Left cardiac atrium (tissue), 4 donors: ENCODE data around the gene LARP1B. TPM values are rescaled to one million over a fixed set of nuclear protein-coding genes. Genes with fewer than 3 reads are reported as not detected.
"Not testable (repeated sequence)": the region's sequence is repeated elsewhere in the genome, so short reads cannot be mapped to it uniquely, and the experiment has no call there.

Source experiments
- ATAC-seq, 2 donors: fragments of 200-7000 bp; cut with Tn5 transposase; one replicate each; pipeline ENCODE4 v1.9.1; 2020; ENCODE audit warnings: mild to moderate bottlenecking in 2 of 2, moderate library complexity in 2 of 2
- DNase-seq: peaks from one replicate; pipeline ENCODE4 v3.0.0-alpha.2; 2020
- intact Hi-C, 2 donors: fragments of 100-400 bp; cut with DNase I; formaldehyde crosslinking; loops; one replicate each; pipeline versions ENCODE4 v1.14.1 to v1.15.1; 2022 to 2023
- total RNA-seq, 2 donors: library from RNA; stranded (reverse); fragmentation: NEBNext Ultra II Directional; extraction: Animal tissue kit (Norgen Biotek cat#: 25700); gene quantifications; one replicate each; pipeline ENCODE4 v1.2.1, GENCODE V29; 2021
- donor health status: DM: no; HTN: yes; CAD: no.
- donor health status: DM: no; HTN: yes; CAD: no; lungs with severe emphysema.
- donor health status: DM: yes; HTN: yes; CAD: no.
- donor health status: Dilated cardiomyopathy.

The LARP1B gene
- total RNA-seq, 2 donors from 2014 or later, result 9.7 to 15.7 TPM

- intact Hi-C loops, result no loop called here
Observed at GRCh38 chr4:128107766-128108165, 46.7 kb downstream of the LARP1B start.

DNA sequence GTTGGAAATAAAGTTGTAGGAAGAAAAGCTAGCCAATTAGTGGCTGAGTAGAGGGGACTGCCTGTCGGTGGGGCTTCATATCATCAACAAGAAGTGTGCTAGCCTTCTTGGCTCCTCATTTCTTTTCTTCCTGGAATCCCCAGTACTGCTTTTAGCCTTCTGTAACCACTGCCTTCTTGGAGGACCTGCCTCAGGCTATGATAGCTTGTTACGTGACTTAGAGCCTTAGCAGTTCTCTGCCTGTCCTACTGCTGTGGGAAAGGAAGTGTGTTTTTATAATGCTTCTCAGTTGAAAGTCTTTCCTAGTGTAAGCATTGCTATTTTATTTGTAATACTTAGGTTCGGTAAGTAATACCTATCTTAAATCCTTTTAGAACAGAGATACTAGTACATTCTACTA, 61.9 kb downstream of the LARP1B start:
- ATAC-seq (no peak), DNase-seq (no peak)
- intact Hi-C loops, result no loop called here

More at GRCh38 chr4:128107766-128108165, 46.7 kb downstream of the LARP1B start:
- no peak for DNase-seq
- no peak for ATAC-seq

DNA sequence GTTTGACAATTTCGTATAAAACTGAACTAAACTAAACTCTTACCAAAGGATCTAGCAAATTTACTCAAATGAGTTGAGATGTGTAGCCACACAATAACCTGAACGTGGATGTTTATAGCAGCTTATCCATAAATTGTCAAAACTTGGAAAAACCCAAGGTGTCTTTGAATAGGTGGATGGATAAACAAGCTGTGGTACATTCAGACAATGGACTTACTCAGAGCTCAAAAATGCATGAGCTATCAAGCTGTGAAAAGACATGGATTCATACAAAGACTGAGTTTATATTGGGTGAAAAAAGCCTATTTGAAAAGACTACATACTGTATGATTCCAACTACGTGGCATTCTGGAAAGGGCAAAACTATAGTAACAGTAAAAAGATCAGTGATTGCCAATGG, 69.5 kb downstream of the LARP1B start:
- ATAC-seq (no peak), DNase-seq (no peak)
- intact Hi-C loops, result no loop called here

GRCh38 chr4:128134925-128135324, 73.8 kb downstream of the LARP1B start:
- intact Hi-C loops, result no loop called here
- no peak for DNase-seq
- ATAC-seq, result no peak

- ATAC-seq, result no peak
- no peak for DNase-seq
- intact Hi-C loops, result no loop called here
Observed at GRCh38 chr4:128135391-128135790, 74.3 kb downstream of the LARP1B start.

GRCh38 chr4:128141866-128142265, 80.8 kb downstream of the LARP1B start:
- intact Hi-C loops, result no loop called here
- no peak for ATAC-seq
- DNase-seq, result no peak

- DNase-seq, result no peak
- no peak for ATAC-seq
- intact Hi-C loops, result no loop called here
Observed at GRCh38 chr4:128145727-128146126, 84.6 kb downstream of the LARP1B start.

DNA sequence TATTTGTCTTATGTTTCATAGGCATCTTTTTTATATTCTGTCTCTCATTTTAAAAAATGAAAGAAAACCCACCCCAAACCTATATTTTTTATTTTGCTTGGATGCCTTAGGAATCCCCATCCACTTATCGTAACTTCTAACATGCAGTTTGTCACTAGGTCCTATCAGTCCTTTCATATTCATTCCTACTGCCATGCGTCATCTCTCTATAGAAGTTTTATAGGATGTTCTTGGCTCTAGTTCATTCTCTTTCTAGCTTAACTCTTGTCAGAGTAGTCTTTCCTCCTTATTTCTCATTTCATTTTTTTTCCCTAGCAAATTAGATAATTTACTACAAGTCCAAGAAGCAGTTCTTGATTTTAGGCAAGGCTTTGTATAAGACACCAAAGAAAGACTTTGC, 92.7 kb downstream of the LARP1B start:
- intact Hi-C loops, result no loop called here
- DNase-seq (no peak), ATAC-seq (no peak)

GRCh38 chr4:128155231-128155855, 94.2 kb downstream of the LARP1B start:
- peak; percentile 77 for DNase-seq
- intact Hi-C loops, result no loop called here
- ATAC-seq, result peak in 1 of 2 donors; percentile 81

DNA sequence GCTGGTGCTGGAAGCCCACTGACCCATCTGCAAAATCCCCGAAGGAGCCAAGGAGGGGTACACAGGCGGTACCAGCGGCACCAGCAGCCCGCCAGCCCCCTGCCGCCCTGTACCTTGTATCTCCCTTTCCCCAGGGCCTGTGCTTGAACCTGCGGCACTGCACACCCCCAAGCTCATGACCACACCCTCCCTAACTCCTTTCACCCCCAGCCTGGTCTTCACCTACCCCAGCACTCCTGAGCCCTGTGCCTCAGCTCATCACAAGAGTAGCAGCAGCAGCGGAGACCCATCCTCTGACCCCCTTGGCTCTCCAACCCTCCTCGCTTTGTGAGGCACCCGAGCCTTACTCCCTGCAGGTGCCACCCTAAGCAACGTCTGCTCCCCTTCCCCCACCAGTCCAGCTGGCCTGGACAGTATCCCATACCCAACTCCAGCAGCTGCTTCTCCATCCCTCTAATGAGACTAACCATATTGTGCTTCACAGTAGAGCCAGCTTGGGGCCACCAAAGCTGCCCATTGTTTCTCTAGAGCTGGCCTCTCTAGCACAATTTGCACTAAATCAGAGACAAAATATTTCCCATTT, 94.9 kb downstream of the LARP1B start:
- peak; percentile 15 to 27 for ATAC-seq
- DNase-seq, result no peak
- intact Hi-C loops, result no loop called here

- DNase-seq, intact Hi-C loops, ATAC-seq: not testable (repeated sequence)
Observed at GRCh38 chr4:128156472-128156871, 95.4 kb downstream of the LARP1B start.

DNA sequence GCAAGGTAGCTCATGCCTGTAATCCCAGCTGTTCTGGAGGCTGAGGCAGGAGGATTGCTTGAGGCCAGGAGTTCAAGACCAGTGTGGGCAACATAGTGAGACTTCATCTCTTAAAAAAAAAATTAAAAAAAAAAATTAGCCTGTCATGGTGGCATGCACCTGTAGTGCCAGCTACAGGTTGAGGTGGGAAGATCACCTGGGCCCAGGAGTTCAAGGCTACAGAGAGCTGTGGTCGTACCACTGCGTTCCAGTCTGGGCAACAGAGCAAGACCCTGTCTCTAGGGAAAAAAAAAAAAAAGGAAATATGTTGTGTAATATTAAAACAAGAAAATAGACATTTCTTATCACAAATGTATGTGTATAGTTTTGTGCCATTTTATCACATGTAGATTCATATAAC, 97.8 kb downstream of the LARP1B start:
- intact Hi-C loops, result no loop called here
- DNase-seq, result no peak

GRCh38 chr4:128159967-128160366, 98.9 kb downstream of the LARP1B start:
- ATAC-seq (no peak), DNase-seq (no peak)
- intact Hi-C loops, result no loop called here

More for the DNA sequence above, 97.8 kb downstream of the LARP1B start:
- ATAC-seq, result no peak

DNA sequence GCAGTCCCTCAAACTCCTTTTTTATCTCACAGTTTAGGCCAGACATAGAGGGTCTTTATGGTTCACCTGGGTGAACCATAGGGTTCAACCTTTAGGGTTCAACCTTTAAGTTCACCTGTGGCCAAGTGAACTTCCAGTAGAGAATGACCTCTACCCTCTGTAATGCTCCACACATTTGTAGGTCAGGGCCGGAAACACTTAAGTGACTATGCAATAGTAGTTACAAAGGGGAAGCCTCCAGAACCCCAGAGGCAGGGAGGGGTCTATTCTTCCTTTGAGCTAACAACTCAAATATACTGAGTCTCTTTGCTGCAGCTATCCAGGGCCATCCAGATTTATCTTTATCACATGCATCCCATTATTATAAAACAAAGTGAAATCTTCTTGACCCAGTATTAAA, 100.0 kb downstream of the LARP1B start:
- ATAC-seq, result no peak
- intact Hi-C loops, result no loop called here

DNA sequence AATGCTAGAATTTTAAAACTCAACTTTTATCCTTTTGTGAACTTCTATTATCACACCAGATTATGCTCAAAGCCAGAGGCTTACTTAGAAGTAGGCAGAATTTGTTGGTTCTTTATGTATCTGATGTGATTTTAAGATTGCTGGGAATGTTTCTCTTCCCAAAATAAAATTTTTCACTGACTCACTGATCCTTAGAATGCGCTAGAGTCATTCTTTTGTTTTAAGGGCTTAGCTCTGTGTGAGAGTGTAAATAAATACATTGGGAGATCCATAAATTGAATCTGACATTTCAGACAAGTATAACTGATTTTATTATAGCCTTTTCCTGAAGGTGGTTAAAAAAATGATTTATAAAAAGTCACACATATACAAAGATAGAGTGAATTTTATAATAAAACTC, 101.3 kb downstream of the LARP1B start:
- ATAC-seq (no peak), DNase-seq (no peak)
- intact Hi-C loops, result no loop called here

More for the DNA sequence above, 100.0 kb downstream of the LARP1B start:
- DNase-seq, result no peak

DNA sequence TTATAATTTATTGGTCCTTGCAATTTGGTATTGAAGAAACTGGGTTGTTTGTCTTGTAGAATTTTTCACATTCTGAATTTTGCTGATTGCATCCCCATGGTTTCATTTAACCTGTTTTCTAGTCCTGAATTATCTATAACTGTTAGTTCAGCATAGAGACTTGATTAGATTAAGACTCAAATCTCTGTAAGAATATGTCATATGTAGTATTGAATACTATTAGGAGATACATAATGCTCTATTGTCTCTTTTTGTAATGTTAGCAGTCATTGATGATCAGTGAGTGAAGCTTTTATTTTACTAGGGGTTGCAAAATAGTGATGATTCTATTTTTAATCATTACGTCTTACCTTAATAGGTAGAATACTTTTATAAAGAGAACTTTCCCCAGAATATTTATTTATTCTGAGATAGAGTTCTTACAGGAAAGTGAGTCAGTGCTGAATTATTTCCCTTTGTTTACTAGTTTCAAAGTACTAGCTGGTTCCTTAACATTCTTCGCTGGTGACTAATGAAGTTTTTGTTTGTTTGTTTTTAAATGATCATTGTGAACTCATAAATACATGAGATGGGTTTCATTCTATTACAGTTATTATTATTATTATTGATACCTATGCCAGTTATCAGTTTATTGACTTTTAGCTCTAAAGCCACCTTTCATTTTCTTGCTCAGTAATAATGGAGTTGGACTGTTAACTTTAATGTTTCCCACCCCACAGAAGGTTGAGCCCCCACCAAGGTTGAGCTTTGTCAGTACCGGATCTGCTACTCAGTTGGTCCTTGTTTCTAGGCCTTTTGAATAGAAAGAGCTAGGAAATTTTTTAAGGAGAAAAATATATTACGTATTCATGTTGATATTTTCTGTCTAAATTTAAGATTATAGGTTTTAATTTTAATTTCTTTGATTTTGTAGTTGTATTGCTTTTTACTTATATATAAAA, 102.3 kb downstream of the LARP1B start:
- intact Hi-C loops, result no loop called here
- DNase-seq, result no peak
- ATAC-seq, result peak in 1 of 2 donors; percentile 14

GRCh38 chr4:128166982-128167381, 105.9 kb downstream of the LARP1B start:
- intact Hi-C loops, result no loop called here
- no peak for ATAC-seq
- DNase-seq, result no peak

- intact Hi-C loops, result no loop called here
- no peak for ATAC-seq
- no peak for DNase-seq
Observed at GRCh38 chr4:128168701-128169100, 107.6 kb downstream of the LARP1B start.

DNA sequence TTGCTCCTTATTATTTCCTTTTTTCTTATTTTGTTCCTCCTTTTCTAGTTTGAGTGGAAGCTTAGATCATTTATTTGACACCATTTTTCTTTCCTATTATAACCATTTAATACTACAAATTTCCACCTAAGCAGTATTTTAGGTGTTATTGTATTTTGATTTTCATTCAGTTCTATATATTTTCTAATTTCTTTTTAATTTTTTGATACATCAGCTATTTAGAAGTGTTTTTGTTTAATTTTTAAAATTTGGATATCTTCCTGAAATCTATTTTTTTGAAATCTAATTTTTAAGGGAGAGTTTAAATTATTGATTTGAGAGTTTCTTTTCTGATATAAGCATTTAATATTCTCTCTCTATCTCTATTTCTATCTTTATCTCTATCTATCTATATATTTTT, 108.1 kb downstream of the LARP1B start:
- intact Hi-C loops, result no loop called here
- no peak for DNase-seq
- no peak for ATAC-seq

DNA sequence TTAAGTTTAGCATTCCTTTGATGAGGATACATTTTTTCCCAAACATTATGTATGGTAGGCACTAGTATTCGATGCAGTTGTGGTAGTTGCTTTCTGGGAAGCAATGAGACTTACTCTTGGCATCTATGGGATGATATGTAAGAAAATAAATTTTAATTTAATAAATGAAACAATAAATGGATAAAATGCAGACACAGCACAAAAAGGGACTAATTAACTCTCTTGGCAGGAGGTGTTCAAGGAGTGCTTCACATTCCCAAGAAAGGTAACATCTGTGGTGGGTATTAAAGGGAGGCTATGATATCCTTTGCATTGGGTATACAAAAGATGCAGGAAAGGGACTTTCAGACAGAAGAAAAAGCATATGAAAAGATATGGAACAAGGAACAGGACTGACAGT, 115.5 kb downstream of the LARP1B start:
- DNase-seq (no peak), ATAC-seq (no peak)
- intact Hi-C loops, result no loop called here
